ENCODE measurements around the gene P2RX2.

Gene P2RX2

GRCh38 chr12:132668191-132669088, 49.9 kb downstream of the P2RX2 start:
- no peak for DNase-seq

GRCh38 chr12:132669166-132669879, 50.7 kb downstream of the P2RX2 start:
- DNase-seq = no peak

Data from fibroblast of skin of right biceps (primary cell).